Activated naive CD4-positive, alpha-beta T cell treated with anti-CD3 and anti-CD28 coated beads, Interleukin-2, amount 50 U/mL, for 72 hours (primary cell): Measurements from ENCODE around the gene ELN. TPM values are rescaled to one million over a fixed set of nuclear protein-coding genes. Genes with fewer than 3 reads are reported as not detected.

Experiments
- ATAC-seq, 2 donors: fragments of 150-1000 bp; cut with Tn5 transposase; 2 replicates each; pipeline ENCODE4 v1.10.0; 2021; ENCODE audit warnings: mild to moderate bottlenecking in 2 of 2, moderate library complexity in 2 of 2
- DNase-seq, 2 donors: peaks; one replicate each; pipeline ENCODE4 v3.0.0; 2021 to 2022; ENCODE audit warnings: low spot score in 2 of 2
- H3K27ac Mint-ChIP-seq, 2 donors: one replicate each; pipeline ENCODE4 v1.8.0; 2022; ENCODE audit warnings: mild to moderate bottlenecking in 2 of 2, mixed read lengths in 2 of 2
- H3K36me3 Mint-ChIP-seq, 2 donors: one replicate each; pipeline ENCODE4 v1.8.0; 2022; ENCODE audit warnings: mixed read lengths in 2 of 2
- H3K9me3 Mint-ChIP-seq, 2 donors: one replicate each; pipeline ENCODE4 v1.8.0; 2022; ENCODE audit warnings: mixed read lengths in 2 of 2
- total RNA-seq, 2 donors: library from RNA; stranded (reverse); gene quantifications; one replicate each; pipeline ENCODE4 v1.2.3, GENCODE V29; 2022

Gene ELN
- total RNA-seq, 2 donors from 2014 or later = not detected

- H3K36me3 Mint-ChIP-seq = no peaks in the 10 kb centered on the region
- no peak for ATAC-seq
- no peaks in the 10 kb centered on the region for H3K9me3 Mint-ChIP-seq
- no peak for DNase-seq
- H3K27ac Mint-ChIP-seq = no peak overlapping the region
Observed at GRCh38 chr7:74014931-74015330, 13.0 kb upstream of the ELN start.

- DNase-seq (no peak), ATAC-seq (no peak)
- Mint-ChIP-seq H3K9me3 (no peaks in the 10 kb centered on the region), H3K27ac (no peak overlapping the region), H3K36me3 (no peaks in the 10 kb centered on the region)
Observed at GRCh38 chr7:74015670-74016069, 12.3 kb upstream of the ELN start.

- Mint-ChIP-seq H3K27ac (no peak overlapping the region), H3K9me3 (no peaks in the 10 kb centered on the region), H3K36me3 (no peaks in the 10 kb centered on the region)
- DNase-seq (no peak), ATAC-seq (no peak)
Observed at GRCh38 chr7:74017125-74017524, 10.8 kb upstream of the ELN start.

- DNase-seq (no peak), ATAC-seq (no peak)
- no peaks in the 10 kb centered on the region for H3K36me3 Mint-ChIP-seq
- H3K27ac Mint-ChIP-seq = peak overlapping the region in 1 of 2 donors; percentile 55
- H3K9me3 Mint-ChIP-seq = no peaks in the 10 kb centered on the region
Observed at GRCh38 chr7:74018246-74018895, 9.6 kb upstream of the ELN start.

- no peaks in the 10 kb centered on the region for H3K36me3 Mint-ChIP-seq
- ATAC-seq (no peak), DNase-seq (no peak)
- H3K27ac Mint-ChIP-seq = no peak overlapping the region
- no peaks in the 10 kb centered on the region for H3K9me3 Mint-ChIP-seq
Observed at GRCh38 chr7:74019149-74019548, 8.8 kb upstream of the ELN start.

- ATAC-seq (no peak), DNase-seq (no peak)
- H3K9me3 Mint-ChIP-seq = no peaks in the 10 kb centered on the region
- no peak overlapping the region for H3K27ac Mint-ChIP-seq
- no peaks in the 10 kb centered on the region for H3K36me3 Mint-ChIP-seq
Observed at GRCh38 chr7:74020390-74020789, 7.6 kb upstream of the ELN start.

- H3K36me3 Mint-ChIP-seq = no peaks in the 10 kb centered on the region
- H3K9me3 Mint-ChIP-seq = no peaks in the 10 kb centered on the region
- H3K27ac Mint-ChIP-seq = no peak overlapping the region
- ATAC-seq = no peak
- DNase-seq = no peak
Observed at GRCh38 chr7:74021546-74022320, 6.2 kb upstream of the ELN start.

- ATAC-seq = no peak
- no peak overlapping the region for H3K27ac Mint-ChIP-seq
- H3K36me3 Mint-ChIP-seq = no peaks in the 10 kb centered on the region
- DNase-seq = no peak
- no peaks in the 10 kb centered on the region for H3K9me3 Mint-ChIP-seq
Observed at GRCh38 chr7:74022507-74022906, 5.5 kb upstream of the ELN start.

GRCh38 chr7:74023092-74023536, 4.9 kb upstream of the ELN start:
- Mint-ChIP-seq H3K36me3 (no peaks in the 10 kb centered on the region), H3K9me3 (no peaks in the 10 kb centered on the region), H3K27ac (no peak overlapping the region)
- DNase-seq = no peak
- ATAC-seq = no peak

GRCh38 chr7:74023786-74024185, 4.2 kb upstream of the ELN start:
- ATAC-seq = no peak
- no peak overlapping the region for H3K27ac Mint-ChIP-seq
- H3K36me3 Mint-ChIP-seq = no peaks in the 10 kb centered on the region
- no peak for DNase-seq
- no peaks in the 10 kb centered on the region for H3K9me3 Mint-ChIP-seq

- ATAC-seq = no peak
- H3K9me3 Mint-ChIP-seq = no peaks in the 10 kb centered on the region
- no peak for DNase-seq
- no peaks in the 10 kb centered on the region for H3K36me3 Mint-ChIP-seq
- H3K27ac Mint-ChIP-seq = no peak overlapping the region
Observed at GRCh38 chr7:74025146-74025545, 2.8 kb upstream of the ELN start.

- ATAC-seq (no peak), DNase-seq (no peak)
- Mint-ChIP-seq H3K9me3 (no peaks in the 10 kb centered on the region), H3K27ac (no peak overlapping the region), H3K36me3 (no peaks in the 10 kb centered on the region)
Observed at GRCh38 chr7:74025730-74026129, 2.2 kb upstream of the ELN start.

GRCh38 chr7:74026406-74026902, 1.5 kb upstream of the ELN start:
- ATAC-seq = peak in 1 of 2 donors; percentile 18
- Mint-ChIP-seq H3K36me3 (no peaks in the 10 kb centered on the region), H3K9me3 (no peaks in the 10 kb centered on the region), H3K27ac (no peak overlapping the region)
- DNase-seq = no peak

- H3K36me3 Mint-ChIP-seq = no peaks in the 10 kb centered on the region
- H3K27ac Mint-ChIP-seq = no peak overlapping the region
- no peaks in the 10 kb centered on the region for H3K9me3 Mint-ChIP-seq
- peak in 1 of 2 donors; percentile 76 for DNase-seq
- ATAC-seq = peak; percentile 76
Observed at GRCh38 chr7:74026903-74027682, 880 bp upstream of the ELN start.

GRCh38 chr7:74028321-74028838, 407 bp downstream of the ELN start:
- Mint-ChIP-seq H3K9me3 (no peaks in the 10 kb centered on the region), H3K27ac (no peak overlapping the region), H3K36me3 (no peaks in the 10 kb centered on the region)
- no peak for ATAC-seq
- DNase-seq = no peak

GRCh38 chr7:74029089-74029785, 1.3 kb downstream of the ELN start:
- Mint-ChIP-seq H3K27ac (no peak overlapping the region), H3K9me3 (no peaks in the 10 kb centered on the region)
- DNase-seq = no peak

More at GRCh38 chr7:74029089-74029785, 1.3 kb downstream of the ELN start:
- no peaks in the 10 kb centered on the region for H3K36me3 Mint-ChIP-seq
- peak in 1 of 2 donors; percentile 15 for ATAC-seq
